Panc1 (cell line): ENCODE measurements around the gene TBCC. TPM values are rescaled to one million over a fixed set of nuclear protein-coding genes. Genes with fewer than 3 reads are reported as not detected.

Experiments used
- ATAC-seq: fragments of 200-7000 bp; cut with Tn5 transposase; 2 replicates; pipeline ENCODE4 v1.9.1; 2020; ENCODE audit warnings: mild to moderate bottlenecking, moderate library complexity
- BruUV-seq: library from RNA; stranded (reverse); fragments of 400-500 nt; replicated peaks from 2 replicates; lab custom pipeline; 2021; lab: Mats Ljungman, UMichigan
- CTCF ChIA-PET: fragments of 300-600 bp; sonication (Branson Sonifier 250); formaldehyde crosslinking; loops from one replicate; lab custom pipeline; 2022; ENCODE audit warnings: antibody characterized with exemption; lab: Charles Lee
- POLR2A ChIA-PET: fragments of 300-600 bp; sonication (Branson Sonifier 250); formaldehyde crosslinking; loops from one replicate; lab custom pipeline; 2022; ENCODE audit warnings: antibody characterized with exemption; lab: Charles Lee
- DNase-seq: peaks from one replicate; pipeline ENCODE4 v3.0.0-alpha.2; 2010; ENCODE audit warnings: low read depth, low spot score
- H3K27ac ChIP-seq: 2 replicates; pipeline ENCODE4 v1.5.1; 2011; ENCODE audit warnings: mild to moderate bottlenecking, low read length, inconsistent platforms
- H3K27me3 ChIP-seq: fragments of 200-500 bp; sonication (Bioruptor generic); 2 replicates; pipeline ENCODE4 v1.6.0; 2014; ENCODE audit warnings: low read length, inconsistent platforms; ENCODE audit not compliant: control insufficient read depth, insufficient read depth
- H3K36me3 ChIP-seq: fragments of 200-500 bp; sonication (Bioruptor generic); 2 replicates; pipeline ENCODE4 v1.5.1; 2014; ENCODE audit warnings: inconsistent platforms, mild to moderate bottlenecking, low read length, moderate library complexity; ENCODE audit not compliant: control insufficient read depth, insufficient read depth
- H3K4me1 ChIP-seq: 2 replicates; pipeline ENCODE4 v1.5.1; 2011; ENCODE audit warnings: inconsistent platforms, mild to moderate bottlenecking, low read length, moderate library complexity; ENCODE audit not compliant: control insufficient read depth, insufficient read depth
- H3K4me3 ChIP-seq, 2 experiments: 2 replicates each; pipeline ENCODE4 v1.5.1; 2011 to 2012; ENCODE audit warnings: low read depth in 2 of 2, low read length in 2 of 2, mild to moderate bottlenecking in 2 of 2, inconsistent platforms in 1 of 2, moderate library complexity in 1 of 2
- H3K9me3 ChIP-seq: fragments of 200-500 bp; sonication (Bioruptor generic); 2 replicates; pipeline ENCODE4 v1.5.1; 2014; ENCODE audit warnings: low read depth, mild to moderate bottlenecking, inconsistent platforms, low read length, moderate library complexity; ENCODE audit not compliant: control insufficient read depth, insufficient read depth
- POLR2AphosphoS5 ChIP-seq: IDR thresholded peaks from 2 replicates; pipeline ENCODE4 v1.6.1; 2012; ENCODE audit warnings: mild to moderate bottlenecking, low read depth, low read length, moderate library complexity
- REST ChIP-seq, 2 experiments: IDR thresholded peaks; 2 replicates each; pipeline ENCODE4 v1.6.1; 2011 to 2012; ENCODE audit warnings: low read depth in 2 of 2, control low read depth in 1 of 2, low read length in 1 of 2, mild to moderate bottlenecking in 1 of 2, moderate library complexity in 1 of 2; ENCODE audit not compliant: insufficient read depth in 1 of 2
- SIN3A ChIP-seq: IDR thresholded peaks from 2 replicates; pipeline ENCODE4 v1.6.1; 2012; ENCODE audit warnings: low read depth, mild to moderate bottlenecking, low read length, moderate library complexity, borderline replicate concordance; ENCODE audit not compliant: insufficient read depth
- TCF7L2 ChIP-seq: IDR thresholded peaks from 2 replicates; pipeline ENCODE4 v1.6.1; 2011; ENCODE audit warnings: mild to moderate bottlenecking, low read depth, low read length, inconsistent platforms
- in situ Hi-C: cut with HindIII; loops from 2 replicates; pipeline ENCODE4 v1.10.0; 2016; ENCODE audit warnings: low sequenced_read_pairs, low pct_unique_long_range_greater_than_20kb
- intact Hi-C: fragments of 100-400 bp; cut with micrococcal nuclease; formaldehyde crosslinking; loops from one replicate; pipeline ENCODE4 v1.10.0; 2022; ENCODE audit not compliant: unreplicated experiment
- total RNA-seq: library from RNA; stranded (reverse); gene quantifications from one replicate; pipeline ENCODE4 v1.2.1, GENCODE V29; 2021; ENCODE audit not compliant: unreplicated experiment
- TF ChIP-seq, protein P1 (sequence below): fragments of 450-650 bp; IDR thresholded peaks from 2 replicates; pipeline ENCODE4 v1.5.1; 2017; ENCODE audit warnings: mild to moderate bottlenecking

The TBCC gene
- total RNA-seq, 1 experiment from 2014 or later = 25.7 TPM

- Histone ChIP-seq H3K9me3 (no peaks in the 10 kb centered on the region), H3K27ac (no peak overlapping the region), H3K4me3 (no peak overlapping the region), H3K27me3 (no peaks in the 10 kb centered on the region), H3K4me1 (peaks cover 4% of the 10 kb centered on the region; the same call in 1 of the 2 replicates), H3K36me3 (no peaks in the 10 kb centered on the region)
- ChIA-PET CTCF (no interaction called here), POLR2A (interaction anchor here (0.6 kb wide), 1 partner anchor 145 kb away, joined by 9 read pairs; no protein-coding TSS in a partner anchor)
- intact Hi-C loops (loop anchor here (5.0 kb wide), 1 partner anchor 150 kb away; the partner anchor contains the start of gene RPL7L1), in situ Hi-C loops (no loop called here)
- no peak for TF ChIP-seq REST (IDR thresholded peaks at IDR 0.05; ENCODE audit: insufficient read depth in 1 of 2, low read depth in 2 of 2, low read length in 1 of 2)
- TF ChIP-seq SIN3A = no peak
- TF ChIP-seq TCF7L2 = no peak
- TF ChIP-seq POLR2AphosphoS5 = no peak
- TF ChIP-seq, protein P1, sequence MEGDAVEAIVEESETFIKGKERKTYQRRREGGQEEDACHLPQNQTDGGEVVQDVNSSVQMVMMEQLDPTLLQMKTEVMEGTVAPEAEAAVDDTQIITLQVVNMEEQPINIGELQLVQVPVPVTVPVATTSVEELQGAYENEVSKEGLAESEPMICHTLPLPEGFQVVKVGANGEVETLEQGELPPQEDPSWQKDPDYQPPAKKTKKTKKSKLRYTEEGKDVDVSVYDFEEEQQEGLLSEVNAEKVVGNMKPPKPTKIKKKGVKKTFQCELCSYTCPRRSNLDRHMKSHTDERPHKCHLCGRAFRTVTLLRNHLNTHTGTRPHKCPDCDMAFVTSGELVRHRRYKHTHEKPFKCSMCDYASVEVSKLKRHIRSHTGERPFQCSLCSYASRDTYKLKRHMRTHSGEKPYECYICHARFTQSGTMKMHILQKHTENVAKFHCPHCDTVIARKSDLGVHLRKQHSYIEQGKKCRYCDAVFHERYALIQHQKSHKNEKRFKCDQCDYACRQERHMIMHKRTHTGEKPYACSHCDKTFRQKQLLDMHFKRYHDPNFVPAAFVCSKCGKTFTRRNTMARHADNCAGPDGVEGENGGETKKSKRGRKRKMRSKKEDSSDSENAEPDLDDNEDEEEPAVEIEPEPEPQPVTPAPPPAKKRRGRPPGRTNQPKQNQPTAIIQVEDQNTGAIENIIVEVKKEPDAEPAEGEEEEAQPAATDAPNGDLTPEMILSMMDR = no peak
- DNase-seq = no peak
- no TSS peak for BruUV-seq
- ATAC-seq = no peak; the same call in 1 of the 2 replicates
Observed at GRCh38 chr6:42727087-42727611, 18.8 kb downstream of the TBCC start.

DNA sequence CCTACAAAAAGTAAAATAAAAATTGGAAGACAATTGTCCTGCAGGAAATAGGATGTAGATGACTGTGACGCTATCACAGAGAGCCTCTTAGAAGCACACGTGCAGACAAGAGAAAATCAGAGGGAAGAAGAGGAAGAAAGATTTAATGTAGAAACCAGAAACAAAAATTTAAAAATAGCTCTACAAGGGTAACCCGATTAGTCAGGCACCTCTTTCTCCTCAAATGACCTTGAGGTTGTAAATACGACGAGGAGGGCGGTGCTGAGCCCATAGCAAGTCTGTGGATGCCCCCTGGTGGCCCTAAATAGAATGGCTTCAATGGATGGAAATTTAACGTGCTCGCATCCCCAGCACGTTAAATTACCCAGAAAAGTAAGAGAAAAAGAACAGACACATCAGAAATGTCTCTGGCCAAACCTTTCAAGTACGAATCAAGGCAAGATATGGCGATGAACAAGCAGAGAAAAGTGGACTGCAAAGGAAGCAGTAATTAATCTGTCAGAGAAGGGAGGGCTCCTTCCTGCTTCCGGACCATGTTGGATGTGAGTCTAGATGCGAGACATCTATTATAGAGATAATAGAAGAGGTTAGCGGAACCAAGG lies 19.3 kb downstream of the TBCC start:
- Histone ChIP-seq H3K4me1 (peaks cover 4% of the 10 kb centered on the region; the same call in 1 of the 2 replicates), H3K9me3 (no peaks in the 10 kb centered on the region), H3K27ac (no peak overlapping the region), H3K4me3 (no peak overlapping the region), H3K36me3 (no peaks in the 10 kb centered on the region), H3K27me3 (no peaks in the 10 kb centered on the region)
- ChIA-PET CTCF (interaction anchor here (0.8 to 1.1 kb wide), 3 partner anchors 27 to 66 kb away, joined by 3 to 6 read pairs (median 4); no protein-coding TSS in a partner anchor), POLR2A (interaction anchor here (0.6 kb wide), 1 partner anchor 145 kb away, joined by 9 read pairs; no protein-coding TSS in a partner anchor)
- ATAC-seq (peak; percentile 94), DNase-seq (no peak)
- BruUV-seq = no TSS peak
- in situ Hi-C loops = no loop called here
- intact Hi-C loops = loop anchor here (1.0 to 5.0 kb wide), 2 partner anchors 65 to 151 kb away; partner anchors contain the start of gene RPL7L1
- no peak for TF ChIP-seq REST (IDR thresholded peaks at IDR 0.05; ENCODE audit: insufficient read depth in 1 of 2, low read depth in 2 of 2, low read length in 1 of 2)
- TF ChIP-seq, protein P1 = peak; percentile 93
